ENCODE data around the gene CFB. TPM values are rescaled to one million over a fixed set of nuclear protein-coding genes. Genes with fewer than 3 reads are reported as not detected.

The CFB gene
- total and polyA plus RNA-seq, 9 of the 15 experiments (the other 6 are each of a cell fraction or from before 2014, with no cell fraction given) = 0.08 to 0.91 (median 0.22) TPM; not detected in 4

GRCh38 chr6:31954511-31954910 is 8.6 kb downstream of the CFB start:
- DNase-seq (ENCODE audit: extremely low read depth in 1 of 4, low spot score in 3 of 4) (no peak), ATAC-seq (no peak), FAIRE-seq (no peak)
- Histone ChIP-seq H3K36me3 (ENCODE audit: control insufficient read depth, insufficient read depth, low read length) (peaks cover 65% of the 10 kb centered on the region), H3K9ac (ENCODE audit: insufficient read depth in 1 of 2, low read depth in 2 of 2, low read length in 2 of 2) (0 out of 4 replicates have a peak overlapping the region, but pooled peaks of 1 of the 2 experiments have one; percentile 32), H4K20me1 (replicated peaks; ENCODE audit: control insufficient read depth, insufficient read depth, low read length) (no peaks in the 10 kb centered on the region), H3K9me1 (ENCODE audit: control insufficient read depth, insufficient read depth, low read length) (no peaks in the 10 kb centered on the region), H3K4me3 (no peak overlapping the region), H3K79me2 (ENCODE audit: control insufficient read depth, insufficient read depth, low read length) (peaks cover 28% of the 10 kb centered on the region), H2AFZ (ENCODE audit: low read depth, low read length) (no peak overlapping the region), H3K4me2 (ENCODE audit: insufficient read depth, low read length) (no peak overlapping the region), H3K9me3 (replicated peaks; ENCODE audit: control insufficient read depth, insufficient read depth, low read depth, low read length) (no peaks in the 10 kb centered on the region), H3K27ac (ENCODE audit: extremely low read depth, low read depth, low read length) (no peak overlapping the region), H3K4me1 (replicated peaks in 1 of 2; ENCODE audit: control insufficient read depth in 2 of 2, insufficient read depth in 2 of 2, low read length in 2 of 2) (peaks cover 4 to 15% of the 10 kb centered on the region in 2 experiments; a peak in 4 of 5 replicates), H3K27me3 (ENCODE audit: control insufficient read depth in 2 of 2, insufficient read depth in 2 of 2, low read length in 2 of 2) (no peaks in the 10 kb centered on the region)
- POLR2A ChIA-PET = no interaction called here
- intact Hi-C loops (cut with micrococcal nuclease) = no loop called here
- no TSS peak for BruUV-seq (replicated peaks)
- in situ Hi-C loops (cut with MboI) = loop anchor here (10.0 kb wide), 1 partner anchor 90 kb away; no protein-coding TSS in a partner anchor
- CTCF ChIA-PET (ENCODE audit: low intra/inter-chr PET ratio) = no interaction called here
- WGBS (ENCODE audit: insufficient coverage, low coverage, missing lambda C conversion rate) = 98% methylated on average over 23 of the region's 28 CpGs
- TF ChIP-seq POLR2G (IDR thresholded peaks at IDR 0.05; ENCODE audit: low read depth, low read length) = 0 out of 2 replicates have a peak, but pooled peaks have one; percentile 21
- TF ChIP-seq HDAC1 (IDR thresholded peaks at IDR 0.05) = no peak
- no peak for TF ChIP-seq ETV5 (CRISPR knock-in tag; IDR thresholded peaks at IDR 0.05; ENCODE audit: low read depth)
- no peak for TF ChIP-seq ZNF561 (CRISPR knock-in tag; conservative IDR thresholded peaks at IDR 0.05)
- TF ChIP-seq RBFOX2 (IDR thresholded peaks at IDR 0.05; ENCODE audit: low read depth, low read length) = peak; percentile 45; the same call in 1 of the 2 replicates
- no peak for TF ChIP-seq RBM39 (optimal IDR thresholded peaks at IDR 0.05; ENCODE audit: low read depth, low read length)
